ENCODE results near the gene THOC6. TPM values are rescaled to one million over a fixed set of nuclear protein-coding genes. Genes with fewer than 3 reads are reported as not detected.
"Not testable (repeated sequence)": the region's sequence is repeated elsewhere in the genome, so short reads cannot be mapped to it uniquely, and the experiment has no call there.

The THOC6 gene
- total RNA-seq, 2 experiments from 2014 or later, result 48.7 to 53.1 TPM

DNA sequence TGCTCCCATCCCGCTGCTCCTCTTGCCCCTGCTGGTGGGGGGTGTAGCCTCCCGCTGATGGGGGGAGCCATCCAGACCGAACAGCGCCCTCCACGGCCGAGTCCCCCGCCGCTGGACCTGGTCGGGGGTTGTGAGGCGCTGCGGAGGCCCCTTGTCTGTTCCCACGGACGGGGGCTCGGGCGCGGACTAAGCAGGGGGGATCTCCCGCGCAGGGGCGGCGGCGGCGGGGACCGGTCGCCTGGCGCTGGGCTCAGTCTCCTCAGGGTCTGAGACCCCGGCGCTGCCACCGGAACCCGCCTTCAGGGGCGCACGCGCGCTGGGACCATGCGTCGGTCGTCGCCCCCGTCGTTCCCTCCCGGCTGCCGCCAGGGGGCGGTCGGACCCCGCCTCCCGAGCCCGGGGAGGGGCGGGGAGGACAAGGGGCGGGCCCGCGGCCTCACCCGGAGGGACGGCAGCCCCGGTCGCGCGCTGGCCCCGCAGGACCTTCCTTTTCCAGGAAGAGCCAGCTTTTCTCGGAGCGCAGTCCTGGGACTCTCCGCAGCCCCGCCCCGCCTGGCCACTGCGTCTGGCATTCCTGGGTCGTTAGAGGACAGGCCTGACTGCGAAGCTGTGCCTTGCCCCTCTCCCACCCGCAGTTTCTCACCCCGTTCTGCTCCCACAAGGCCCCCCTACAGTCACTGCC, 35.3 kb downstream of the THOC6 start:
- peak; percentile 94 for DNase-seq
- no peaks in the 10 kb centered on the region for H3K9me3 Mint-ChIP-seq
- peak overlapping the region; percentile 92 for H3K4me3 Mint-ChIP-seq
- peak overlapping the region; percentile 94 for H3K27ac Mint-ChIP-seq
- peaks cover 50% of the 10 kb centered on the region for H3K4me1 Mint-ChIP-seq
- peaks cover 17% of the 10 kb centered on the region for H3K36me3 Mint-ChIP-seq
- H3K27me3 Mint-ChIP-seq, result no peaks in the 10 kb centered on the region

DNA sequence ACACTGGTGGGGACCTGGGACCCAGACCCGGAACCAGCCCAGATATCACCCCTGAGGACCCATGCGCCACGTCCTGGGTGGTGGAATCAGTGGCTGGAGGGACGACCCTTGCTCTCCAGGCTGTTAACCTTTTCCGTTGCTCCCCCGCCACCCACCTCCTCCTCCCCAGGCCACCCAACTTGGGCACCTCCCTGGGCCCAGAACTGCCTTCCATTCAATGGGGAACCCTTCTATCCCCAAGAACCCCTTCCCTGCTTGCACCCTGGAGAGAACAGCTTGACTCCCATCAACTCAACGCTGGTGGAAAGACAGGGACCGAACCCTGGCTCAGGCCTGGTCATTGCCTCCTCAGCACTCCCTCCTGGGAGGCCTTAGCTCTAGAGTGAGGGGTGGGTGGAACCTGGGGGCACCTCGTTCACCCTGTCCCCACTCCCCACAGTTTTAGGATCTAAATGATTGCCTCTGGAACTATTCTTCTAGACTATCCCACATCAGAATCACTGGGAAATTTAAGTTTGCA, 35.9 kb downstream of the THOC6 start:
- H3K4me1 Mint-ChIP-seq, result peaks cover 50% of the 10 kb centered on the region
- no peaks in the 10 kb centered on the region for H3K27me3 Mint-ChIP-seq
- no peak for DNase-seq
- H3K27ac Mint-ChIP-seq, result peak overlapping the region; percentile 94
- peak overlapping the region; percentile 81 for H3K4me3 Mint-ChIP-seq
- H3K9me3 Mint-ChIP-seq, result no peaks in the 10 kb centered on the region
- H3K36me3 Mint-ChIP-seq, result peaks cover 13% of the 10 kb centered on the region

DNA sequence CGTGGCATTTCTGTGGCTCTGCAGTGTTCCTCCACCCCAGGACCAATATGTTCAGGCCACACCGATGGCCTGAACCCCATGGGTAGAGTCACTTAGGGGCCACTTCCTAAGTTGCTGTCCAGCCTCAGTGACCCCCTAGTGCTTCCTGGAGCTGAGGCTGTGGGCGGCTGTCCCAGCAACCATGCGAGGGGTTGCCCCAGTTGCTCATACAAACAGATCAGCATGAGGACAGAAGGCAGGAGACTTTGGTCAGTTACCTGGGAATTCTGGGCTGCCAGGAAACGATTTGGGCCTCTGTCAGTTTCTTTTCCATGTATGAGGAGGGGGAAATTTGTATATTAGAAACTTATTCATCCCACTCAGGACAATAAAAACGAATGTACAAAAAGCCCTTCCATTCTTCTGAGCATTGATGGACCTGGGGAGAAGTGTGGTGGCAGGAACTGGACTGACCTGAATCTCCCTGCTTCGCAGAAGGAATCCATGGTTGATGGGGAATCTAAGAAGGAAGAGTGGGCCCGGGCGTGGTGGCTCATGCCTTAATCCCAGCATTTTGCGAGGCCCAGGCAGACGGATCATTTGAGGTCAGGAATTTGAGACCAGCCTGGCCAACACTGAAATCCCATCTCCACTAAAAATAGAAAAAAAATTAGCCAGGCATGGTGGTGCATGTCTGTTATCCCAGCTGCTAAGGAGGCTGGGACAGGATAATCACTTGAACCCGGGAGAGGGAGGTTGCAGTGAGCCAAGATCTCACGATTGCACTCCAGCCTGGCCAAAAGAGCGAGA, 36.7 kb downstream of the THOC6 start:
- peak overlapping the region; percentile 81 for H3K4me3 Mint-ChIP-seq
- peaks cover 44% of the 10 kb centered on the region for H3K4me1 Mint-ChIP-seq
- H3K27me3 Mint-ChIP-seq, result no peaks in the 10 kb centered on the region
- H3K9me3 Mint-ChIP-seq, result no peaks in the 10 kb centered on the region
- peak overlapping the region; percentile 94 for H3K27ac Mint-ChIP-seq
- H3K36me3 Mint-ChIP-seq, result peaks cover 11% of the 10 kb centered on the region
- DNase-seq, result no peak

DNA sequence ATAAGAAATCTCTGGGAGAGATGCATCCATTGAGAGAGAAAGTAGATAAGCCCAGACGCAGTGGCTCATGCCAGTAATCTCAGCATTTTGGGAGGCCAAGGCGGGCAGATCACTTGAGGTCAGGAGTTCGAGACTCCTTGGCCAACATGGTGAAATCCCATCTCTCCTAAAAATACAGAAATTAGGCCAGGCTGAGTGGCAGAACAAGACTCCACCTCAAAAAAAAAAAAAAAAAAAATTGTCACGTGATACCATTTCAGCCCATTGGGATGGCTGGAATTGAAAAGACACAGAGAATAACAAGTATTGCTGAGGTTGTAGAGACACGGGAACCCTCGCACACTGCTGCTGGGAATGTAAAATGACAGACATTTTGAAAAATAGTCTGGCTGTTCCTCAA, 38.7 kb downstream of the THOC6 start:
- H3K27ac Mint-ChIP-seq, result no peak overlapping the region
- H3K27me3 Mint-ChIP-seq, result no peaks in the 10 kb centered on the region
- H3K4me3 Mint-ChIP-seq, result no peak overlapping the region
- DNase-seq, result no peak
- H3K36me3 Mint-ChIP-seq, result peaks cover 24% of the 10 kb centered on the region
- no peaks in the 10 kb centered on the region for H3K9me3 Mint-ChIP-seq
- H3K4me1 Mint-ChIP-seq, result peaks cover 35% of the 10 kb centered on the region

DNA sequence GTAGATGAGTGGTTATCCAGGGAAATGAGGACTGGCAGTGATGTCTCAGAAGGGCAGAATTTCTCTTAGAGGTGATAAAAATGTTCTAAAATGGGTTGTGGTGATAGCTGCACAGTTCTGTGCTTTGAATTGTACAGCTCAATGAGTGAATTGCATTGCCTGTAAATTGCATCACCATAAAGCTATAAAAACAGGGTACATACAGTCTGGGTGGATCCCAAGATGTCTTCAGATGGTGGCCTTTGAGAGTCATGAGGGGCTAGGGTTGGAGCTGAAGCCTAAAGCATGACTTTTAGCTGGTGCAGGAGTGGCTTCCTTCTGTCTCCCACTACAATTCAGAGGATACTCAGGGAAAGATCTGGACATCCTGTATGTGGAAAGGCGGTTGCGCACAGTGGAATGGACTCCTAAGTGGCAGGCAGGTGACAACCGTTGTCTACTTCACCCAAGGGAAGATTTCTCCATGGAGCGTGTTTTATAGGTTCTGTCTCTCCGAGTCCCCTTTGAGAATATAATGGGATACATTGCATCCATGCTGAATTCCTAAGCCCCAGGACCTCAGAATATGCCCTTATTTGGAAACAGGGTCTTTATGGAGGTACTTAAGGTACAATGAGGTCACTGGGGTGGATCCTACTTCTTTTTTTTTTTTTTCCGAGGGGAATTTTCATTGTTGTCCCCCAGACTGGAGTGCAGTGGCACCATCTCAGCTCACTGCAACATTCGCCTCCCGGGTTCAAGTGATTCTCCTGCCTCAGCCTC, 40.0 kb downstream of the THOC6 start:
- Mint-ChIP-seq H3K27me3 (no peaks in the 10 kb centered on the region), H3K4me3 (peak overlapping the region; percentile 100), H3K27ac (peak overlapping the region; percentile 100), H3K36me3 (peaks cover 35% of the 10 kb centered on the region), H3K9me3 (no peaks in the 10 kb centered on the region), H3K4me1 (peaks cover 39% of the 10 kb centered on the region)
- no peak for DNase-seq

DNA sequence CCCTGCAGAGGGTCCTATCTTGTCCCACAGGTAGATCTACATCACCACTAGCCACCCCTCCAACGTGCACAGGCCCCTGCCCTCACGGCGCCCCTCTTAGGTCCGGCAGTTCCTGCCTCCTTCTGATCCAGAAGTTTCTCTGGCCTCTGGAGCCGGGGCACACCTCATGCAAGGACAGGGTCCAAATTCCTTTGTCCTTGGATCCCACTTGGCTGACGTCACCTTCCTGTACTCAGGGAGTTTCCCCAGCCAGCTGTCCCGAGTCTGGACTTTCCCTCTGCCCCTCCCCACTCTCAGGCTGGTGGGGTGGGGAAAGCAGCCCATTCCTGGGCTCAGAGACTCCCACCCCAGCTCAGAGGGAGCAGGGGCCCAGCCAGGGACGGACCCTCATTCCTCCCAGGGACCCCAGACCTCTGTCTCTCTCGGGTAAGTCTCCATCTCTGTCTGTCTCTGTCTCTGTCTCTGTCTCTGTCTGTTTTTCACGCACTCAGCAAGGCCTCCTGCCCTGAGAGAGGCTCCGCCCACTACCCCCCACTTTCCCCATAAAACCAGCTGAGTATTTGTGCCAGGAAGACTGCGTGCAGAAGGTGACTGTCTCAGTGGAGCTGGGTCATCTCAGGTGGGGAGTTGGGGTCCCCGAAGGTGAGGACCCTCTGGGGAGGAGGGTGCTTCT, 41.4 kb downstream of the THOC6 start, which contains the start of gene IL32:
TSS of gene IL32 (plus strand) at position 572 of the 673 bp plus-strand sequence. CDS start 172 bp downstream, outside the sequence.
- Mint-ChIP-seq H3K4me1 (peaks cover 36% of the 10 kb centered on the region), H3K9me3 (no peaks in the 10 kb centered on the region), H3K4me3 (peak within 1 kb of the TSS; percentile 100), H3K27ac (peak within 1 kb of the TSS; percentile 100), H3K27me3 (no peaks in the 10 kb centered on the region), H3K36me3 (peaks cover 47% of the 10 kb centered on the region)
- peak; percentile 68 for DNase-seq

DNA sequence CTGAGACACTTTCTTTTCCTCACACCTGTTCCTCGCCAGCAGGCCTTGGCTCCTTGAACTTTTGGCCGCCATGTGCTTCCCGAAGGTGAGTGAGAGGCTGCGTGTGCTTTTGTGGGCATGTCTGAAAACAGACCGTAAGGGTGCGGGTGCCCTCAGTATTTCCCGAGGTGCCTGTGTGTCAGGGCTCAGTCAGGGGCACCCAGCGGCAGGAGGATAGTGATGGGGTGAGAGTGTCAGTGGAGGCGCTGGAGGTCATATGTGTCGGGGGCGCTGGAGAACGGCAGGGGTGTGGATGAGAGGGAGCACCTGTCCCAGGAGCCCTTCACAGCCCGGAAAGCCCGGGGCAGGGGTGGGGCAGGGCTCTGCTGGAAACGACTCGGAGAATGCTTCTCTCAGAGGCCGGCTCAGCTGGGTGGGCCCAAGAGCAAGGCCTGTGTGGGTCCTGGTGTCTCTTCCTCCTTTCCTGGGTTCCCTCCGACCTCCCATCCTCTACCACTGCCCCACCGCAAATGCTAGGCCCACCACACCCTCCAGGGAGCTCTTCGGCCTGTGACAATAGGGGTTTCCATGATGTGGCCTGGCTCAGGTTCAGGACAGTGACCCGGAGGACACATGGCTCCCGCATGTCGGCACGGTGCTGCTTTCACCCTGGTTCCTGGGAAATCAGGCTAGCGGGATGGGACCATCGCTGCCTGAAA, 42.1 kb downstream of the THOC6 start:
- peak overlapping the region; percentile 100 for H3K27ac Mint-ChIP-seq
- H3K9me3 Mint-ChIP-seq, result no peaks in the 10 kb centered on the region
- H3K4me3 Mint-ChIP-seq, result peak overlapping the region; percentile 100
- no peaks in the 10 kb centered on the region for H3K27me3 Mint-ChIP-seq
- H3K4me1 Mint-ChIP-seq, result peaks cover 40% of the 10 kb centered on the region
- peaks cover 49% of the 10 kb centered on the region for H3K36me3 Mint-ChIP-seq
- DNase-seq, result peak; percentile 42

DNA sequence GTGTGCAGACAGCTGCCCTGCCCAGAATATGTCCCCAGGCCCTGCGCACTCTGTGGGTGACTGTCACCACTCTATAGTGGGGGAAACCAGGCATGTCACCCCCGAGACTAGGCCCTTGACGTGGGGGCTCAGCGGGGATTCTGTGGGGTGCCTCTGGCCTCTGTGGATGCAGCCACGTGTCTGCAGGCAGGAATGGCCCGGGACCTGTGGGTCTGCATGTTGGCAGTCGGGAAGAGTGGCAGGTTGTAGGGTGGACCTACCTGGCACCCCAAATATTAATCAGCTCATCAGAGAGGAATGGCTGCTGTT, 42.6 kb downstream of the THOC6 start:
- peaks cover 44% of the 10 kb centered on the region for H3K4me1 Mint-ChIP-seq
- peak overlapping the region; percentile 100 for H3K4me3 Mint-ChIP-seq
- no peak for DNase-seq
- no peaks in the 10 kb centered on the region for H3K27me3 Mint-ChIP-seq
- peaks cover 49% of the 10 kb centered on the region for H3K36me3 Mint-ChIP-seq
- no peaks in the 10 kb centered on the region for H3K9me3 Mint-ChIP-seq
- peak overlapping the region; percentile 100 for H3K27ac Mint-ChIP-seq

DNA sequence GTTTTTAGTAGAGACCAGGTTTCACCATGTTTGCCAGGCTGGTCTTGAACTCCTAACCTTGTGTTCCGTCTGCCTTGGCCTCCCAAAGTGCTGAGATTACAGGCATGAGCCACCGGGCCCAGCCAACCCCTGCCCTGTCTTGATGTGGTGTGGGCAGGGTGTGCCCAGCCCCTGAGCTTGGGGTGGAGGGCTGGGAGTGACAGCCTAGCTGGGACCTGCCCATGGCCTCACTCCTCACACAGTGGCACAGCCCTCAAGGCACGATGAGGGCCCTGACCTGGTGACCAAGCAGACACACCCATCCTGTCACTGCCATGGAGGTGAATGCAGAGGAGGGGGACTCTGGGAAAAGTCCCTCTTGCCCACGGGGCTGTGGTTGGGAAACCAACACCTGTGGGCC, 44.7 kb downstream of the THOC6 start:
- Mint-ChIP-seq H3K4me3 (peak overlapping the region; percentile 100), H3K9me3 (no peaks in the 10 kb centered on the region), H3K27ac (peak overlapping the region; percentile 100), H3K27me3 (no peaks in the 10 kb centered on the region), H3K36me3 (peaks cover 51% of the 10 kb centered on the region), H3K4me1 (peaks cover 51% of the 10 kb centered on the region)
- no peak for DNase-seq

DNA sequence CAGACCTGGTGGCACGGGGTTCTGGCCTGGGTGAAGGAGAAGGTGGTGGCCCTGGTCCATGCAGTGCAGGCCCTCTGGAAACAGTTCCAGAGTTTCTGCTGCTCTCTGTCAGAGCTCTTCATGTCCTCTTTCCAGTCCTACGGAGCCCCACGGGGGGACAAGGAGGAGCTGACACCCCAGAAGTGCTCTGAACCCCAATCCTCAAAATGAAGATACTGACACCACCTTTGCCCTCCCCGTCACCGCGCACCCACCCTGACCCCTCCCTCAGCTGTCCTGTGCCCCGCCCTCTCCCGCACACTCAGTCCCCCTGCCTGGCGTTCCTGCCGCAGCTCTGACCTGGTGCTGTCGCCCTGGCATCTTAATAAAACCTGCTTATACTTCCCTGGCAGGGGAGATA, 45.3 kb downstream of the THOC6 start:
- Mint-ChIP-seq H3K4me1 (peaks cover 53% of the 10 kb centered on the region), H3K4me3 (peak overlapping the region; percentile 15), H3K27ac (peak overlapping the region; percentile 90), H3K36me3 (peaks cover 51% of the 10 kb centered on the region)
- not testable (repeated sequence) for H3K27me3 Mint-ChIP-seq, H3K9me3 Mint-ChIP-seq, DNase-seq

DNA sequence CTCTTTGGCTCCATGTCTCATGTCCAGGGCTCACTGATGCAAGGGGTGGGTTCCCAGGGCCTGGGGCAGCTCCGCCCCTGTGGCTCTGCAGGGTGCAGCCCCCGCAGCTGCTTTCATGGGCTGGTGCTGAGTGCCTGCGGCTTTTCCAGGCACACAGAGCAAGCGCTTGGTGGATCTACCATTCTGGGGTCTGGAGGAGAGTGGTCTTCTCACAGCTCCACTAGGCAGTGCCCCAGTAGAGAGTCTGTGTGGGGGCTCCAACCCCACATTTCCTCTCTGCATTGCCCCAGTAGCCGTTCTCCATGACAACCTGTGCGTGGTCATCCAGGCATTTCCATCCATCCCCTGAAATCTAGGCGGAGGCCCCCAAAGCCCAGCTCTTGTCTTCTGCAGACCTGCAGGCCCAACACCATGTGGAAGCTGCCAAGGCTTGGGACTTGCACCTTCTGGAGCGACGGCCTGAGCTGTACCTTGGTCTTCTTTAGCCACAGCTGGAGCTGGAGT, 46.8 kb downstream of the THOC6 start:
- H3K9me3 Mint-ChIP-seq, result peaks cover 1% of the 10 kb centered on the region
- H3K36me3 Mint-ChIP-seq, result peaks cover 53% of the 10 kb centered on the region
- H3K27ac Mint-ChIP-seq, result peak overlapping the region; percentile 90
- no peak overlapping the region for H3K4me3 Mint-ChIP-seq
- no peaks in the 10 kb centered on the region for H3K27me3 Mint-ChIP-seq
- no peak for DNase-seq
- H3K4me1 Mint-ChIP-seq, result peaks cover 60% of the 10 kb centered on the region

DNA sequence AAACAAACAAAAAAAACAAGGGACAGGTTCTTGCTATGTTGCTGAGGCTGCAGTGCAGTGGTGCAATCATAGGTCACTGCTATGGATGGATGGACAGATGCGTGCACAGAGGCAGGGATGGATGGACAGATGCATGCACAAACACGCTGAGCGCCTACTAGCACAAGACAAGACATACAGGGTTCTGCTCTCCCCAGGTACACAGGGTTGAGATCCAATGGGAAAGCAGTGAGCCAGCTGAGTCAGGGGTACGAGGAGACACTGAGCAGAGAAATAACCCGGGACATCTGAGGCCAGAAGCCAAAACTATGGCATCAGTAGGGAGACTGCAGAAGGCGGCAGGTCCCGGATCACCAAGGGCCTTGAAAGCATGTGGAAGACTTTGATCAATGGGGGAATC, 47.8 kb downstream of the THOC6 start:
- peaks cover 64% of the 10 kb centered on the region for H3K4me1 Mint-ChIP-seq
- peak overlapping the region; percentile 3 for H3K4me3 Mint-ChIP-seq
- peak overlapping the region; percentile 90 for H3K27ac Mint-ChIP-seq
- peaks cover 43% of the 10 kb centered on the region for H3K36me3 Mint-ChIP-seq
- no peaks in the 10 kb centered on the region for H3K27me3 Mint-ChIP-seq
- H3K9me3 Mint-ChIP-seq, result peaks cover 1% of the 10 kb centered on the region
- no peak for DNase-seq

DNA sequence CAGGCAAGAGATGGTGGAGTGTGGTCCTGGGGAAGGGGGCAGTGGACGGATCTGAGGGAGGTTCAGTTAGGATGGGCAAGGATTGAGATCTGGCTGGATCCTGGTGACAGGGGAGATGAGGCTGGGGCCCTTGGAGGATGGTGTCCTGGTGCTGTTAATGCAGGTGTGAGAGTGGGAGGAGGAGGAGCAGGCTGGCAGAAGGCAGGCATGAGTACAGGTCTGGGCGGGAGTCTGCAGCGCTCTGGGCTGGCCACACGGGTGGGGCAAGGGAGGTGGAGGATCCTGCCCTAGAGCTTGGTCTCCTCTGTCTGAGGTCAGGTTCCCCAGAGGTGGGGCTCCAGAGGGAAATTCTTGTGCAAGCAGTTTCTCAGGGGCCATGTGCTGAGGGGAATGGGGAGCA, 48.3 kb downstream of the THOC6 start:
- not testable (repeated sequence) for H3K9me3 Mint-ChIP-seq, DNase-seq, H3K27me3 Mint-ChIP-seq
- Mint-ChIP-seq H3K4me1 (peaks cover 69% of the 10 kb centered on the region), H3K4me3 (peak overlapping the region; percentile 3), H3K27ac (peak overlapping the region; percentile 90), H3K36me3 (peaks cover 40% of the 10 kb centered on the region)
